GM19395 (cell line): ENCODE data around the gene ZNF181.

Experiments
- ATAC-seq: cut with Tn5 transposase; IDR thresholded peaks from one replicate; pipeline ENCODE4 v1.9.1; 2021; ENCODE audit warnings: mild to moderate bottlenecking, moderate library complexity; ENCODE audit not compliant: unreplicated experiment

ZNF181 gene

GRCh38 chr19:34744896-34745690 is 11.1 kb downstream of the ZNF181 start:
- no peak for ATAC-seq

GRCh38 chr19:34757441-34757840 is 23.4 kb downstream of the ZNF181 start:
- ATAC-seq: no peak

GRCh38 chr19:34759218-34759917 is 25.3 kb downstream of the ZNF181 start:
- ATAC-seq: no peak

- ATAC-seq: no peak
Observed at GRCh38 chr19:34766386-34766785, 32.3 kb downstream of the ZNF181 start.

GRCh38 chr19:34767951-34768350 is 33.9 kb downstream of the ZNF181 start:
- no peak for ATAC-seq

- peak; percentile 98 for ATAC-seq
Observed at GRCh38 chr19:34772697-34773554, 38.9 kb downstream of the ZNF181 start, which contains the start of gene ZNF599. Gene ZNF599 (minus strand): TSS chr19:34773215. CDS start chr19:34772841, 374 bp downstream.

- no peak for ATAC-seq
Observed at GRCh38 chr19:34773555-34773864, 39.5 kb downstream of the ZNF181 start.

GRCh38 chr19:34774857-34775256 is 40.8 kb downstream of the ZNF181 start:
- no peak for ATAC-seq

- no peak for ATAC-seq
Observed at GRCh38 chr19:34778342-34778741, 44.3 kb downstream of the ZNF181 start.

- no peak for ATAC-seq
Observed at GRCh38 chr19:34779652-34780051, 45.6 kb downstream of the ZNF181 start.

GRCh38 chr19:34786236-34786635 is 52.2 kb downstream of the ZNF181 start:
- no peak for ATAC-seq

GRCh38 chr19:34787059-34787824 is 53.2 kb downstream of the ZNF181 start:
- no peak for ATAC-seq

GRCh38 chr19:34788074-34788473 is 54.0 kb downstream of the ZNF181 start:
- ATAC-seq: no peak

GRCh38 chr19:34793565-34793964 is 59.5 kb downstream of the ZNF181 start:
- no peak for ATAC-seq

GRCh38 chr19:34794066-34794960 is 60.3 kb downstream of the ZNF181 start:
- ATAC-seq: no peak
